NCI-H2081 treated with DMSO at 0.1 percent for 48 hours (cell line): ENCODE data around the gene INPPL1.
"Not testable (repeated sequence)": the region's sequence is repeated elsewhere in the genome, so short reads cannot be mapped to it uniquely, and the experiment has no call there.

Source experiments
- DNase-seq: peaks from one replicate; lab custom pipeline; 2025; lab: John Stamatoyannopoulos, UW

Gene INPPL1

DNA sequence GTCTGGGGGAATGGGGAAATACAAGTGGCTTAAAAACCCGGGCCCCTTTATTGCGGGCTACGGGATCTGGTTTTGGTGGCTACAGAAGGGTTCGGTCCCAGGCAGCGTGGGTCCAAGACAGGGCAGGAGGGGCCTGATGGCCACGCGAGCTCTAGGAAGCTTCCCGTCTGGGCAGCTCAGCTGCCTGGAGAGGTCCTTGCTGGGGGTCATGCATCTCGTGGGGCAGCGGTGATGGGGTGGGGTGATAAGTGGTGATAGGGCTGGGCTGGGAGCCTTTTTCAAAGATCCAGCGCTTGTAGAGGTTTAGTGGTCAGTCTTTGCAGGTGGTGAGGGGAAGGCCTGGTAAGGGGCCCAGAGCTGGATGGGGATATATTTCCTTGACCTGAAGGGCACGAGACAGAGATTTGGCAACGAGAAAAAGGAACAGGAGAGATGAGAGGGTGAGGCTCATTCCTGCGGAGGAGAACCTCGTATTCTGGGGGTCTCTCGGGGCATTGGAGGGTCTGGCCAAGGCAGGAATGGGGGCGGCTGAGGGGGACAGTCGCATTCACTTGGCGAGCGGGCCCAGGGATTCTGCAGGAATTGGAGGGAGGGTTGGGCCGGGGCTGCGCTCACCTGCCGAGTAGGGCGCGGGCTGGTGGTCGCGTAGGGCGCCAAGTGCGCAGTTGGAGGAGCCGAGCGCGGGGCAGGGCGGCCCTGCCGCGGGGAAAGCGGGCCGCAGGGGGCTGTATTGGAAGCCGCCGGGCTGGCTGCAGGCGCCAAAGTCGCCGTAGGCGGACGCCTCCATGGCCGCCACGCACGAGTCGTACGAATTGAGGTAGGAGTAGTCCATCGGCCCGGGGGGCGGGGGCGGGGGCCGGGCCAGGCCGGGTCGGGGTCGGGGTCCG is 18.8 kb downstream of the INPPL1 start:
- DNase-seq, result no peak

DNA sequence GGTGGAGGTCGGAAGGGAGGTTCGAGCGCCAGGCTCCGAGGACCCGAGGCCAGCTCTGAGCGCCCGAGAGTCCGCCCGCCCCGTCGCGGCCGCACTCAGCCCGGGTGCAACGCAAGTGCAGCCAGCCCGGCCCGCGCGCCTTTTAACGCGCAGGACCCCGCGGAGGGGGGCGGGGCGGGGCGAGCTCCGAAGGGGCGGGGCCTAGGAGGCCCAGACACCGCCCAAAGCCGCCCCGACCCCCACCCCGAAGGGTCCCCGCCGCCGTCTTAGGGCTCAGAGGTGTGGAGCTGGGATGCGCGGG is 19.4 kb downstream of the INPPL1 start, which contains the start of gene PHOX2A:
Gene PHOX2A, minus strand, starts transcription at position 117 of the 301 bp plus-strand sequence. CDS start 172 bp downstream, outside the sequence.
- DNase-seq, result no peak

DNA sequence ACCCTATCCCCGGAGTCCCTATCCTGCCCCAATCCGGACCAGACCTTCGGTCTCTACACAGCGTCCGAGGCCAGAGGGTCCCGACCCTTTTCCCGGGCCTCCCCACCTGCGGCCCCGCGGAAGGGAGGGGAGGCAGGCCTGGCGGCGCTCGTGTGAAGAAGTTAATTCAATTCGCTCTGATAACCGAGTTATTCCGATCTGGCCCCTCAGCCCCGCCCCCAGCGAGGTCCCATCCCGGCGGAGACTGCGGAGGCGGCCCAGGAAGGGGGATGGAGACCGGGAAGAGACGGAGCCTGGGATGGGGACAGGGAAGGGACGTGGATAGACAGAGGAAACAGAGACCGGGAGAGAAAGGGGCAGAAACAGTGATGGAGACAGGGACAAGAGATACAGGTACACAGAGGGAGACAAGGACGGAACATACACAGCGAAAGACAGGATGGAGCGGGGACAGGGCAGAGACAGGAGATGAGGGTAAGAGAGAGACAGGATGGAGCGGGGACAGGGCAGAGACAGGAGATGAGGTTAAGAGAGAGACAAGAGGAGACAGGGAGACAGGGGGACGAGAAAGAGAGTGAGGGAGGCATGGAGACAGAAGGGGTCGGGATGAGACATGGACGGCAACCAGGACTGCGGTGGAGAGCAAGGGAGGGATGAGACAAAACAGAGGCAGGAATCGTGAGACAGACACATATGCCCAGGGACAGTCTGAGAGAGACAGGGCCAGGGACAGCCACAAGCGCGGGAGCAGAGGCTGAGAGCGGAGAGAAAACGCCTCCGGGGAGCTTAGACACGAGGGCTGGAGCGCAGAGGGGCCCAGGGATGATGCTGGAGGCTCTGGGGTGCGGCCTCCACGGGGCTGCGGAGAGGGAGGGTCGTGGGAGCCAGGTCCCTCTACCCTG is 20.0 kb downstream of the INPPL1 start:
- DNase-seq, result no peak

DNA sequence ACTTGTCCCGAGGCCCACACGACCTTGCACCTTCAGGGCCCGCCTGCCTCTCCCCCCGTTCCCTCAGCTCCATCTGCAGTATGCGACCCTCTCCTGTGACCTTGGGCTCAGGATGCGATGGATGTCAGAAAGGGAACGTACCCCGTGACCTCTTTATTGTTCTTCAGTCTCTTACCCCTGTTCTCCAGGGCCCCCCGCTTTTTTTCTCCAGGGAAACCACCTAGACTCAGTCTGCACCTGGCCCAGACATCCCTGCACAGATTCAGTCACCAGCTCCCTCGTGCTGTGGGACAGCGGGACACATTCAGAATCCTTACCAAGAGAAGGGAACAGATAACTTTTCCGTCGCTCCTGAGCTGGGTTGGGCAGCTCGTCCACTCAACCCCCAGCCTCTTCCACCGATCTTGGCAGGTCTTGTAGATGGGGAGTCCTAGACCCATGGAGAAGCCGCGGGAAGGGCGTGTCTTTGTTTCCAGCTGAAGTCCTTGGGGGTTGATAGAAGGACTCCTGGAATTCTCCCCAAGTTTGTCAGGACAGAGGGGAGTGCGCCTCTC is 20.8 kb downstream of the INPPL1 start:
- DNase-seq, result no peak

DNA sequence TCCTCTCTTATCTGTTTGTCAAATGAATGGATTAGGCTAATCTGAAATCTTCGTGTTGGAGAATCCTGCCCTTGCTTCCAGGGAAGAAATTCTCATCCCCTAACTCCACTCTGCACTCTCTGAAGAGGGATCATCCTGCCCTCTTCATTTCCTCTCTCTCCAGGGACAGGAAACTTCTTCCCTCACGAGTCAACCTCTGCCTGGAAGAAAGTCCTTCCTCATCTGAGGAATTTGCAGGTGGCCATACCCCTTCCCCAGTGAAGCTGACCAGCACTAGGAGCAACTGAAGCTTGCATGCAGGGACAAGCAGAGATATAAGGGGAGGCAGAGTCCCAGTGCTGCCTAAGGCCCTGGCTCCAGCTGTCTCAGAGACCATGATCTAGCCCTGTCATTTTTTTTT is 23.0 kb downstream of the INPPL1 start:
- no peak for DNase-seq

DNA sequence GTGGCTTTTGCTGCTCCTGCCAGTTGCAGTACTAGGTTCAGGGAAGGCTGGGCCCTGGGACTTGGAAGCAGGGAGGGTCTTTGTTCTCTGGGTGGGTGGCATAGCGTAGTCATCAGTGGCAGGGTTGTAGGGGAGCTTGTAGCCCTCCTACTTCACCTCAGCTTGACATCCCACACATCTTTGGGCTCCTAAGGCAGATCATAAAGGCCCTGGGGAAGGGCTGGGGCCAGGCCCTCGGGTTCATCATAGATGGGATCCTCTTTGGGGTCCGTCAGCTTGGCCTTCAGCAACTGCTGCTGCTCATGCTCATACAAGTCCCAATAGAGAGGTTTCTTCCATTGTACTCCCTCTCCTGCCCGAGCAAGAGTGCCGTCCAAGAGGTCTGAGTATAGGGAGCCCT is 25.4 kb downstream of the INPPL1 start:
- DNase-seq, result no peak

DNA sequence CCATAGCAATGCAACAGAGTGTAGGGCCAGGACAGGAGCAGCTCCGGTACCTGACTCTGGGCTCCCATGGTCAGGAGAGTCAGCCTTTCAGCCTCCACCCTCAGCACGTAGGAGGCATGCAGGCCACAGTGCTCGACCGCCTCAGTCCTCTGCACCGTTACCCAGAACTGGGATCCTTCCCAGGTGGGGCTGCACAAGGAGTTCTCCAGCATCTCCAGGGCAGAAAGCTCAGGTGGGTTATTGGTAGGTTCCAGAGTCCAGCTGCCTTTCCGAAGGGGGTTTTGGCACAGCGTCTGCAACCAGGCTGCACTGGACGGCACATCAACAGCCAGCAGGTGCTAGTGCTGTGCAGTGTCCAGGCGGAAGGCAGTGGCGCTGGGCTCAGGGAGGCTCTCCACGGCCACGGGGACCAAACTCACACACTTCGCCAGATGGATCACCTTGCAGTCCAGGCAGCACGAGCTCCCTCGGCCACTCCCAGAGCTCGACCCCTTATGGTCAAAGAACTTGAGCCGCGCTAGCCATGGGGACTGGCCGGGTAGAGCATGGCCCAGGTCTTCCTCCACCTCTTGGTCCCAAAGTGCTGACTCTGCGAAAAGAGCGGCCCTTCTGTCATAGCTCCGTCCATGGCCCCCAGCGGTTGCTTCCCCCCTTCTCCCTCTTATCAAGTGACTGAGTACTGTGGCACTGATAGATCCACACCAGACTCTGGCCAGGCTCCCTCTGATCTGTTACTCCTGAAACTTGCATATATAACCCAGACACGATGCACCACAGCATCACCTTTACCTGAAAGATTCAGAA is 26.3 kb downstream of the INPPL1 start:
- no peak for DNase-seq

DNA sequence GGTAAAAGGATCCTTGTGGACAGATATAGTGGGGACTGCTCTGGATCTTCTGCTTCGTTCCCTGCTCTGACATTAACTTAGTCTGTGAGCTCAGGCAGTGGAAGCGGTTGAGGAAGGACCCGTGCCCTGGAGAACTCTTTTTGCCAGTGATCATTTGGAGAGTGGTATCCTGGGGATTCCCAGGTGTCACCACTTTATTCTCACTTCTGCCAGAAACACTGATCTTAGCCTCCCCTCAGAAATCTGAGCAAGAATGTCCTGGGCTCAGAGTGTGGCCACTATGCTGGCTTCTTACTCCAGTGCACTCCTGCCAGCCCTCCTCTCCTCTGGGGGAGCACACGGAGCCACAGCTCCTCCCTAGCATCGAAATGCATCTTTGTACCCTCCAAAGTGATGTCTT is 27.0 kb downstream of the INPPL1 start:
- no peak for DNase-seq

DNA sequence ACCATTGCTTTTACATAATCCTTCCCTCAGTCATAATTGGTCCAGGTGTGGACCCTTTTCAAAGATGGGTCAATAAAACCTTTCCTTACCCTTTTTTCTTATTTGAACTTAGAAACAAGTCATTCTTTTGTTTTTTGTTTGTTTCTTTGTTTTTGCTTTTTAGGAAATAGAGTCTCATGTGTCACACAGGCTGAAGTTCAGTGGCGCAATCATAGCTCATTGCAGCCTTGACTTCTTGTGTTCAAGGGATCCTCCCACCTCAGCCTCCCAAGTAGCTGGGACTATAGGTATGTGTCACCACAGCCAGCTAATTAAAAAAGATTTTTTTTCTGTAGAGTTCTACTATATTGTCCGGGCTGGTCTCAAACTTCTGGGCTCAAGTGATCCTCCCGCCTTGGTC is 28.8 kb downstream of the INPPL1 start:
- DNase-seq, result no peak

DNA sequence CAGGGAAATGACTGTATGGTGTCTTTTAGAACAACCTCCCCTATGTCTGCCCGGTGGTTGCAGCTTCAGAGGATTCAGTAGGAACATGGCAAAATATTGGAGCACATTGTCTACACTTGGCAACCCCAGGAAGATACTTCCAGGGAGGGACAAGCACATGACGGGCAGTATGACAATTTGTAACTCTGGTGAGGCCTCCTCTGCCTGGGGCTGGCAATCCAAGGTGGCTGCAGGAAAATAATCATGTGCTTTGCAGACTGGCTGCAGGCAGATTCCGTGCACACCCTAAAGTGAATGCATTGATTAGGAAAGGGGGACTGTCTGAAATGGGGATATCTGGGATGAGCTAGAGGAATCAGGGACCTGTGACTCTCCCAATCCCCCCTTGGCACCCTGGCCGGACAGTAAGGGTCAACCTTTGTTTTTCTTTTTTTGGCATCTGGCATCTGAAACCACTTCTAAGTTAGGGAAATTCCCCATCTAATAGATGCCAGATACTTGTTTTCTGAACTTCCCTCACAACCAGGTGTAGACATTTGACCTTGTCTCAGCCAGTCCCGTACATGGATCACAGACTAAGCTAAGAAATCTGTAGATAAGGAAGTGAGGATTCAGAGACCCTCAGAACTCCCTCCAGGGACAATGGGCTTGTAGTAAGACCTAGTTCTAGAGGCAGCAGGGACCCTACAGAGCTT is 29.9 kb downstream of the INPPL1 start:
- no peak for DNase-seq

DNA sequence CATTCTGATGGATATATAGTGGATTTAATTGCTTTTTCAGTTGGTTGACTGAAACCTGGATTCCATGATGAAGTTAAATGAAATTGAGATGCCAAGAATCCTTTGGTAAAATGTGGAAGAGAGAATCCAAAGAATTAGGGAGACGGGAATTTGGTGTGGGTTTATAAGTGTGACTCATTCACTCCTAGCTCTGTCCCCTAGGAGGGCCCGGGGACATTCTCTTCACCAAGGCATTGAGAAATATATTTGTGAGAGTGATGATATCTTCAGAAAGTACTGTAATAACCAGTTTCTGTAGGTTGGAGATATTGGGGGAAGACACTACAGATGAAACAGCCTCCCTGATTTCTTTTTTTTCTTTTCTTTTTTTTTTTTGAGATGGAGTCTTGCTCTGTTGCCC is 33.0 kb downstream of the INPPL1 start:
- DNase-seq, result no peak

DNA sequence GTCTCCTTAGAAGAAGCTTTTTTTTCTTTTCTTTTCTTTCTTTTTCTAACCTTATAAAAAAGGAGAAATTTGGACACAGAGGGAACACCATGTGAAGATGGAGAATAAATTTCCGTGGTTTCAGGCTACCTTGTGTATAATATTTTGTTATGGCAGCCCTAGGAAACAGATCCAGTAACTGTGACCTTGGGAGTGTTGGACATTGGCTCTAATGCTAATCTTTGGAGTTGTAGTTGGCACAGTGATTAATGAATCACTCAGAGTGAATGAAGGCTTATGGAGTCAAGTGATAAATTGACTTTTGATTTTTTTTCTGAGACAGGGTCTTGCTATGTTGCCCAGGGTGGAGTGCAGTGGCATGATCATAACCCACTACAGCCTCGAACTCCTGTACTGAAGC is 34.9 kb downstream of the INPPL1 start:
- DNase-seq, result no peak

DNA sequence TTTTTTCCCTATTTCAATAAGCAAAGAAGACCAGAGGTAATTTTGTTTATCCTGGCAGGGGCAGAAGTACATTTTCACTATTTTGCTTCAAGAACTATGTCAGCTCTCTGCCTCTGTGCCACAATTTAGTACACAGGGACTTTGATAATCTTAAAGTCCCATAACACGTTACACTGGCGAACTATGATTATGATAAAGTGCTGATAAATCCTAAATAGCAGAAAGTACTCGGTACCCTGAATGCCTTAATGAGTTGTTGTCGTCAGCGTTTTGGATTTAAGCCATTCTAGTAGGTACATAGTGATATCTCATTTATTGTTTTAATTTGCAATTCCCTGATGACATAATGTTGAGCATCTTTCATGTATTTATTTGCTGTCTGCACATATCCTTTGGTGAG is 36.0 kb downstream of the INPPL1 start:
- DNase-seq, result no peak

DNA sequence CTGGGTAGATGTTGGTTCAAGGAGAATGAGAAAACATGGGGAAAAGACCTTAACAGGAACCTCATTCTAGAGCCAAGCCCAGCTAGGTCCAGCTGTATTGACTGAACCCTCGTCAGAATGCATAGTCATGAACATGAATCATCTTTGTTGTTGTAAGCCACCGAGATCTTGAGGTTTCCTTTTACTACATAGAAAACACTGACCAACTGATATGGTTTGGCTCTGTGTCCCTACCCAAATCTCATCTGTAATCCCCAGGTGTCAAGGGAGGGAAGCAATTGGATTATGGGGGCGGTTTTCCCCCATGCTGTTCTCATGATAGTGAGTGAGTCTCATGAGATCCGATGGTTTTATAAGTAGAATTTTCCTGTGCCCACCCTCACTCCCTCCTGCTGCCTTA is 38.8 kb downstream of the INPPL1 start:
- no peak for DNase-seq

DNA sequence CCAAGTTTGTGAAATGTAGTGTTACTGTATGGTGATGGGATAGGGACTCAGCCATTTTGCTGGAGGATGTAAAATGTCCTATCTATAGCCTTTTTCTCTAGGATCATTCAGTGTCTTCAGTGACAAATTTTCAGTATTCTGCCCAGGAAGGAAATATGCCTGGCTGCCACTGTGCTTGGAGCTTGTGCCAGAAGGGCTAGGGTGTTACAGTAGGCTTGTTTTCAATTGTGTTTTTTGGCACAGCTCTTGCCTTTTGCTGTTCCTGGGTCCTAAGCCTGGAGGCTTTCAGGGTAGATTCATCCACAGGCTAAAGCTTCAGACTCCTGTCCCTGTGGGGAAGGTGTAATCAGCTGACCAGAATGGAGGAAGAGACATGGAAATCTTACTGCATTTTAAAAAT is 41.4 kb downstream of the INPPL1 start:
- no peak for DNase-seq

DNA sequence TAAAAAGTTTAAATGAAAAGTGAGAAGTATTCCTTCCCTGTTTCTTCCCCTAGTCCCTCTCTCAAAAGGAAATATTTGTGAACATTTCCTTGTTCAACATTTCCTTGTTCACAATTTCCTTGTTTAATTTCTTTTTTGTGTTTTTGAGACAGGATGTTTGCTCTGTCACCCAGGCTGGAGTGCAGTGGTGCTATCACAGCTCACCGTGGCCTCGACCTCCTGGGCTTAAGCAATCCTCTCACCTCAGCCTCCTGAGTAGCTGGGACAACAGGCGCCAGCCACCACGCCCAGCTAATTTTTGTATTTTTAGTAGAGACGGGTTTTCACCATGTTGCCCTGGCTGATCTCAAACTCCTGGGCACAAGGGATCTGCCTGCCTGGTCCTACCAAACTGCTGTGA is 42.4 kb downstream of the INPPL1 start:
- DNase-seq, result not testable (repeated sequence)

DNA sequence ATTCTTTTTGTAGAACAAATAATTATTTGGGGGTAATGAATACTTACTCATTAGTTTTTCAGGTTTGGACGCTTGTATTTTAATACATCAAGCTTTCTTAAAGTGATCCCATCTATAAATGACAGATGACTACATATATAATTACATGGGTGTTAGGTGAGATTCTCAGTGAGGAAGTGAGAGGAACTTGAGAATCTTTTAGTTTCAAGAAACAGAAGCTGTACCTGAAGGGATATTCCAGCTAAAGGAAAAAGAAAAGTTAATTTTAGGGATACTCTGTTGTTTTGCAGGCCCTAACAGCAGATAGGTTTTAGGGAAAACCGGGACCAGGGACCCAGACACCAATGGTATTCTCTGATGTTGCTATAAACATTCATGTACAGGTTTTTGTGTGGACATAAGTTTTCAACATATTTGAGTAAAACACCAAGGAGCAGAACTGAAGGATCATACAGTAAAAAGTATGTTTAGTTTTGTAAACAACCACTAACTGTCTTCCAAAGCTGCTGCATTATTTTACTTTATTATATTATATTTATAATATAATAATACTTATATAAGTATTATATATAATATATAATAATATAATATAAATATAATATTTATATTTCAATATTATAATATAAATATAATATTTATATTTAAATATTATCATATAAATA is 43.5 kb downstream of the INPPL1 start:
- DNase-seq, result no peak

DNA sequence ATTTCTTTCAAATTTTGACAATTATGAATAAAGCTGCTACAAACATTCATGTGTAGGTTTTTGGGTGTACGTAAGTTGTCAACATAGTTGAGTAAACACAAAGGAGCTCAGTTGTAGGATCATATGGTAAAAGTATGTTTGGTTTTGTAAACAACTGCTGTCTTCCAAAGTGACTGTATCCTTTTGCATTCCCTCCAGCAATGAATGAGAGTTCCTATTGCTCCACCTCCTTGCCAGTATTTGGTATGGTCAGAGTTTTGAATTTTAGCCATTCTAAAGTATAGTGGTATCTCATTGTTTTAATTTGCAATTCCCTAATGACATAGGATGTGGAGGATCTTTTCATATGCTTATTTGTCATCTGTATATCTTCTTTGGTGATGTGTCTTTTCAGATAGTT is 47.4 kb downstream of the INPPL1 start:
- no peak for DNase-seq

DNA sequence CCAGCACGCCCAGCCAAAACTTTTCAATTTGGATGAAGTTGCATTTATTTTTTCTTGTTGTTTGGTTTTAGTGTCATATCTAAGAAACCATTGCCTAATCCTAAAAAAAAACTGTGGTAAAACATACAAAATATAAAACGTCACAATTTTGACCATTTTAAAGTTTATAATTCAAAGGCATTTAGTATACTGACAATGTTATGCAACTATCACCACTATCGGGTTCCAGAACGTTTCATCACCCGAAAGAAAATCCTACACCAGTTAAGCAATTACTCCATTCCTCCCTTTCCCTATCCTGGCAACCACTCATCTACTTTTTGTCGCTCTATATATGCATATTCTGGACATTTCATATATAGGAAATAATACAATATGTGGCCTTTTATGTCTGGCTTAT is 49.9 kb downstream of the INPPL1 start:
- no peak for DNase-seq

DNA sequence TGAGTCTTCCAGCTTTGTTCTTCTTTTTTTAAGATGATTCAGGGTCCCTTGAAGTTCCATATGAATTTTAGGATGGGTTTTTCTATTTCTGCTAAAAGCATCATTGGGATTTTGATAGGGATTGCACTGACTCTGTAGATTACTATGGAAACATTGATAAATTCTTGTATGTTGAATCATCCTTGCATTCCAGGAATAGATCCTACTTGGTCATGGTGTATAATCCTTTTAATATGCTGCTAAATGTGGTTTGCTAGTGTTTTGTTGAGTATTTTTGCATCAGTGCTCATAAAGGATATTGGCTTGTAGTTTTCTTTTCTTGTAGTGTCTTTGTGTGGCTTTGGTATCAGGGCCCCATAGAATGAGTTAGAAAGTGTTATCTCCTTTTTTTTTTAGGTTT is 54.3 kb downstream of the INPPL1 start:
- no peak for DNase-seq

DNA sequence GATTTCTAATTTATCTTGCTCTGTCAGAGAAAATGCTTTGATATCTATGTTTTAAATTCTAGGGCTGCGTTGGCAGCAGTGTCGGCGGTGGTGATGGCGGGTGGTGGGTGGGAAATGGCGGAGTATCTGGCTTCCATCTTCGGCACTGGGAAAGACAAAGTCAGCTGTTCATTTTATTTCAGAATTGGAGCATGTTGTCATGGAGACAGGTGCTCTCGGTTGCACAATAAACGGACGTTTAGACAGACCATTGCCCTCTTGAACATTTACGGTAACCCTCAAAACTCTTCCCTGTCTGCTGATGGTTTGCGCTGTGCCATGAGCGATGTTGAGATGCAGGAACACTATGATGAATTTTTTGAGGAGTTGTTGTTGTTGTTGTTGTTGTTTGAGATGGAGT is 55.5 kb downstream of the INPPL1 start:
- DNase-seq, result no peak
